GM12878 (cell line): ENCODE results near the gene PRKAR1A. TPM values are rescaled to one million over a fixed set of nuclear protein-coding genes. Genes with fewer than 3 reads are reported as not detected.

Source experiments
- ATAC-seq: fragments of 200-7000 bp; cut with Tn5 transposase; 3 replicates; pipeline ENCODE4 v1.9.1; 2020; ENCODE audit warnings: mild to moderate bottlenecking, moderate library complexity
- BruUV-seq: library from RNA; stranded (reverse); fragments of 400-500 nt; replicated peaks from 2 replicates; lab custom pipeline; 2021; lab: Mats Ljungman, UMichigan
- CTCF ChIA-PET: fragments of 300-600 bp; sonication (Branson Sonifier 250); formaldehyde crosslinking; extraction: SDS; loops from one replicate; lab custom pipeline; 2021; ENCODE audit warnings: inconsistent platforms; lab: Yijun Ruan, JAX
- POLR2A ChIA-PET: fragments of 350-600 bp; formaldehyde crosslinking; extraction: SDS; loops from one replicate; lab custom pipeline; 2021; ENCODE audit warnings: inconsistent platforms; lab: Charles Lee
- RAD21 ChIA-PET: fragments of 300-600 bp; sonication (Branson Sonifier 250); formaldehyde crosslinking; loops from one replicate; lab custom pipeline; 2023; ENCODE audit warnings: antibody characterized with exemption; ENCODE audit not compliant: unreplicated experiment; lab: Charles Lee
- SMC1A ChIA-PET: fragments of 300-600 bp; sonication (Branson Sonifier 250); formaldehyde crosslinking; loops from one replicate; lab custom pipeline; 2023; ENCODE audit not compliant: unreplicated experiment, uncharacterized antibody; lab: Charles Lee
- DNase-seq: peaks from one replicate; pipeline ENCODE4 v3.0.0-alpha.2; 2011; ENCODE audit warnings: low read depth, low spot score
- FAIRE-seq: peaks from 3 replicates; lab custom pipeline; 2011; peaks lifted over from hg19 to GRCh38; lab: Jason Lieb, UNC
- H2AFZ ChIP-seq: 2 replicates; pipeline ENCODE4 v1.6.0; 2011; ENCODE audit warnings: low read depth, low read length, control low read depth; ENCODE audit not compliant: control insufficient read depth
- H3K27ac ChIP-seq: 2 replicates; pipeline ENCODE4 v1.5.1; 2011; ENCODE audit warnings: control low read depth; ENCODE audit not compliant: control insufficient read depth, insufficient read depth
- H3K27me3 ChIP-seq, 2 experiments: replicated peaks in 1 of 2; 2 replicates each; pipeline versions ENCODE4 v1.6.0 to v1.6.1; 2011; ENCODE audit warnings: low read length in 1 of 2; ENCODE audit not compliant: control insufficient read depth in 2 of 2, insufficient read depth in 2 of 2
- H3K36me3 ChIP-seq, 2 experiments: 2 replicates each; pipeline ENCODE4 v1.5.1; 2011; ENCODE audit warnings: low read length in 1 of 2; ENCODE audit not compliant: control insufficient read depth in 2 of 2, insufficient read depth in 2 of 2
- H3K4me1 ChIP-seq: 2 replicates; pipeline ENCODE4 v1.6.1; 2011; ENCODE audit warnings: mild to moderate bottlenecking, low read length, moderate library complexity, mixed read lengths; ENCODE audit not compliant: control insufficient read depth, insufficient read depth
- H3K4me2 ChIP-seq: 2 replicates; pipeline ENCODE4 v1.6.0; 2011; ENCODE audit warnings: control low read depth; ENCODE audit not compliant: control insufficient read depth, insufficient read depth
- H3K4me3 ChIP-seq: fragments of 200-600 bp; sonication (generic); 2 replicates; pipeline ENCODE4 v1.5.1; 2016
- H3K79me2 ChIP-seq: 2 replicates; pipeline ENCODE4 v1.6.0; 2011; ENCODE audit warnings: low read length; ENCODE audit not compliant: control insufficient read depth, insufficient read depth
- H3K9ac ChIP-seq: 2 replicates; pipeline ENCODE4 v1.8.0; 2011; ENCODE audit warnings: low read length, control low read depth, mixed read lengths; ENCODE audit not compliant: control insufficient read depth, insufficient read depth
- H3K9me3 ChIP-seq: replicated peaks from 3 replicates; pipeline ENCODE4 v1.5.1; 2011; ENCODE audit warnings: mild to moderate bottlenecking, low read length; ENCODE audit not compliant: control insufficient read depth, insufficient read depth
- H4K20me1 ChIP-seq: 2 replicates; pipeline ENCODE4 v1.6.0; 2011; ENCODE audit not compliant: control insufficient read depth, insufficient read depth
- BRCA1 ChIP-seq: IDR thresholded peaks from 2 replicates; pipeline ENCODE4 v1.6.1; 2011; ENCODE audit warnings: low read depth, low read length, improper control_type of control experiment
- CBX3 ChIP-seq: fragments of 200-600 bp; sonication (generic); IDR thresholded peaks from 2 replicates; pipeline ENCODE4 v1.6.1; 2016; ENCODE audit warnings: low read depth, borderline replicate concordance
- CHD4 ChIP-seq: fragments of 200-600 bp; sonication (generic); IDR thresholded peaks from 2 replicates; pipeline ENCODE4 v1.6.1; 2016; ENCODE audit warnings: mild to moderate bottlenecking
- MYC ChIP-seq: IDR thresholded peaks from 2 replicates; pipeline ENCODE4 v1.6.1; 2011; ENCODE audit warnings: mild to moderate bottlenecking, low read length, moderate library complexity, inconsistent platforms; ENCODE audit not compliant: insufficient read depth, insufficient replicate concordance, insufficient read length, severe bottlenecking
- PAX8 ChIP-seq: fragments of 450-650 bp; IDR thresholded peaks from 2 replicates; pipeline ENCODE4 v1.6.1; 2017; ENCODE audit warnings: mild to moderate bottlenecking, moderate library complexity
- TBL1XR1 ChIP-seq: IDR thresholded peaks from 2 replicates; pipeline ENCODE4 v1.6.1; 2012; ENCODE audit warnings: low read depth, low read length, improper control_type of control experiment
- TCF3 ChIP-seq: IDR thresholded peaks from 2 replicates; pipeline ENCODE4 v1.6.1; 2012; ENCODE audit warnings: low read depth, mild to moderate bottlenecking, low read length, borderline replicate concordance; ENCODE audit not compliant: insufficient read depth
- YY1 ChIP-seq: IDR thresholded peaks from 2 replicates; pipeline ENCODE4 v1.6.1; 2011; ENCODE audit warnings: low read depth, mild to moderate bottlenecking, low read length
- WGBS: methylation state at CpG from one replicate; pipeline ENCODE4 v1.1.6; 2016; ENCODE audit warnings: low lambda C conversion rate; ENCODE audit not compliant: insufficient replicate concordance, insufficient coverage; ENCODE audit errors: missing lambda C conversion rate; 5-methylcytosine and 5-hydroxymethylcytosine counted together
- in situ Hi-C: fragments of 300-500 bp; cut with MboI; formaldehyde crosslinking; loops from 9 replicates; pipeline ENCODE4 v1.14.3; 2018; ENCODE audit warnings: mixed read lengths
- intact Hi-C: fragments of 100-400 bp; cut with micrococcal nuclease; formaldehyde crosslinking; loops from one replicate; pipeline ENCODE4 v1.14.2; 2022; ENCODE audit not compliant: unreplicated experiment
- polyA plus RNA-seq, 11 experiments: library from polyadenylated mRNA; depleted of rRNA in 4 of 11; unstranded in 6 of 11; stranded (reverse) in 5 of 11; fragments of >200 nt; fragmentation: Nextera tagmentation in 4 of 11; fragmentation: Illumina TruSeq in 1 of 11; extraction: Ambion mirVana in 4 of 11; extraction: Trizol in 1 of 11; gene quantifications; 1 replicate in 1 of 11; 2 replicates in 10 of 11; pipeline versions ENCODE4 v1.2.1 to v1.2.3, GENCODE V29; 2011 to 2016; ENCODE audit warnings: inconsistent platforms in 2 of 11, missing spikeins in 2 of 11, low read depth in 1 of 11
- total RNA-seq, 4 experiments: library from RNA; depleted of rRNA in 3 of 4; stranded (reverse); fragments of >200 nt in 3 of 4; fragmentation: Illumina TruSeq in 1 of 4; extraction: Trizol in 1 of 4; gene quantifications; 2 replicates each; pipeline versions ENCODE4 v1.2.1 to v1.2.3, GENCODE V29; 2013 to 2021
- TF ChIP-seq, protein P1 (sequence below): fragments of 450-650 bp; IDR thresholded peaks from 2 replicates; pipeline ENCODE4 v1.6.1; 2016; ENCODE audit warnings: mild to moderate bottlenecking, moderate library complexity, borderline replicate concordance
- TF ChIP-seq, protein P2 (sequence below): fragments of 450-650 bp; IDR thresholded peaks from 2 replicates; pipeline ENCODE4 v1.6.1; 2014; ENCODE audit warnings: mild to moderate bottlenecking
- TF ChIP-seq, protein P3 (sequence below): fragments of 450-650 bp; IDR thresholded peaks from 2 replicates; pipeline ENCODE4 v1.6.1; 2018; ENCODE audit warnings: mild to moderate bottlenecking, low read depth, moderate library complexity; ENCODE audit not compliant: partially characterized antibody

Gene PRKAR1A
- total and polyA plus RNA-seq, 10 of the 15 experiments (the other 5 are each of a cell fraction or from before 2014, with no cell fraction given): 29.1 to 200 (median 125) TPM

DNA sequence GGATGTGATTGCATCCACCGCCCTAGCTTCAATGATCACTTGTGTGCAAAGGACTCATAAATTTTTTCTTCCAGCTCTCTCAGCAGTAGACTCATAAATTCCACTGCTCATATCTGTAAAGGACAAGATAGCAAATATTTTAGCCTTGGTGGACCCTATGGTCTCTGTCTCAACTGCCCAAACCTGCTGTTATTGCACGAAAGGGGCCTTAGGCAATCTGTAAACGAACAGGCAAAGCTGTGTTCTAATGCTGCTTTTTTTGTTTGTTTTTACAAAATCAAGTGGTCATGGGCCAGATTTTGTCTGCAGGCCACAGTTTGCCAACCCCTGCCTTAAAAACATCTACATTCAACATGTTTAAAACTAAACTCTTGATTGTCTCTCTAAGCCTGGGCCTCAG, 54.8 kb downstream of the PRKAR1A start:
- SMC1A ChIA-PET: interaction anchor here (1.0 to 2.0 kb wide), 3 partner anchors 12 to 47 kb away, joined by 3 to 4 read pairs (median 3); no protein-coding TSS in a partner anchor
- Histone ChIP-seq H2AFZ (no peak overlapping the region), H3K9ac (no peak overlapping the region), H4K20me1 (no peaks in the 10 kb centered on the region), H3K4me1 (no peaks in the 10 kb centered on the region), H3K4me3 (no peak overlapping the region), H3K9me3 (no peaks in the 10 kb centered on the region), H3K27ac (no peak overlapping the region), H3K4me2 (no peak overlapping the region), H3K36me3 (no peaks in the 10 kb centered on the region), H3K79me2 (no peaks in the 10 kb centered on the region), H3K27me3 (no peaks in the 10 kb centered on the region; a peak in 1 of 4 replicates)
- CTCF ChIA-PET: no interaction called here
- RAD21 ChIA-PET: no interaction called here
- DNase-seq: no peak
- in situ Hi-C loops: no loop called here
- no peak for ATAC-seq
- TF ChIP-seq, protein P1, sequence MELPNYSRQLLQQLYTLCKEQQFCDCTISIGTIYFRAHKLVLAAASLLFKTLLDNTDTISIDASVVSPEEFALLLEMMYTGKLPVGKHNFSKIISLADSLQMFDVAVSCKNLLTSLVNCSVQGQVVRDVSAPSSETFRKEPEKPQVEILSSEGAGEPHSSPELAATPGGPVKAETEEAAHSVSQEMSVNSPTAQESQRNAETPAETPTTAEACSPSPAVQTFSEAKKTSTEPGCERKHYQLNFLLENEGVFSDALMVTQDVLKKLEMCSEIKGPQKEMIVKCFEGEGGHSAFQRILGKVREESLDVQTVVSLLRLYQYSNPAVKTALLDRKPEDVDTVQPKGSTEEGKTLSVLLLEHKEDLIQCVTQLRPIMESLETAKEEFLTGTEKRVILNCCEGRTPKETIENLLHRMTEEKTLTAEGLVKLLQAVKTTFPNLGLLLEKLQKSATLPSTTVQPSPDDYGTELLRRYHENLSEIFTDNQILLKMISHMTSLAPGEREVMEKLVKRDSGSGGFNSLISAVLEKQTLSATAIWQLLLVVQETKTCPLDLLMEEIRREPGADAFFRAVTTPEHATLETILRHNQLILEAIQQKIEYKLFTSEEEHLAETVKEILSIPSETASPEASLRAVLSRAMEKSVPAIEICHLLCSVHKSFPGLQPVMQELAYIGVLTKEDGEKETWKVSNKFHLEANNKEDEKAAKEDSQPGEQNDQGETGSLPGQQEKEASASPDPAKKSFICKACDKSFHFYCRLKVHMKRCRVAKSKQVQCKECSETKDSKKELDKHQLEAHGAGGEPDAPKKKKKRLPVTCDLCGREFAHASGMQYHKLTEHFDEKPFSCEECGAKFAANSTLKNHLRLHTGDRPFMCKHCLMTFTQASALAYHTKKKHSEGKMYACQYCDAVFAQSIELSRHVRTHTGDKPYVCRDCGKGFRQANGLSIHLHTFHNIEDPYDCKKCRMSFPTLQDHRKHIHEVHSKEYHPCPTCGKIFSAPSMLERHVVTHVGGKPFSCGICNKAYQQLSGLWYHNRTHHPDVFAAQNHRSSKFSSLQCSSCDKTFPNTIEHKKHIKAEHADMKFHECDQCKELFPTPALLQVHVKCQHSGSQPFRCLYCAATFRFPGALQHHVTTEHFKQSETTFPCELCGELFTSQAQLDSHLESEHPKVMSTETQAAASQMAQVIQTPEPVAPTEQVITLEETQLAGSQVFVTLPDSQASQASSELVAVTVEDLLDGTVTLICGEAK: no peak
- TF ChIP-seq, protein P2, sequence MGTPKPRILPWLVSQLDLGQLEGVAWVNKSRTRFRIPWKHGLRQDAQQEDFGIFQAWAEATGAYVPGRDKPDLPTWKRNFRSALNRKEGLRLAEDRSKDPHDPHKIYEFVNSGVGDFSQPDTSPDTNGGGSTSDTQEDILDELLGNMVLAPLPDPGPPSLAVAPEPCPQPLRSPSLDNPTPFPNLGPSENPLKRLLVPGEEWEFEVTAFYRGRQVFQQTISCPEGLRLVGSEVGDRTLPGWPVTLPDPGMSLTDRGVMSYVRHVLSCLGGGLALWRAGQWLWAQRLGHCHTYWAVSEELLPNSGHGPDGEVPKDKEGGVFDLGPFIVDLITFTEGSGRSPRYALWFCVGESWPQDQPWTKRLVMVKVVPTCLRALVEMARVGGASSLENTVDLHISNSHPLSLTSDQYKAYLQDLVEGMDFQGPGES: no peak
- TF ChIP-seq TCF3 (no peak), BRCA1 (no peak), CHD4 (no peak), YY1 (no peak), CBX3 (no peak), MYC (no peak), TBL1XR1 (no peak), PAX8 (no peak)
- TF ChIP-seq, protein P3, sequence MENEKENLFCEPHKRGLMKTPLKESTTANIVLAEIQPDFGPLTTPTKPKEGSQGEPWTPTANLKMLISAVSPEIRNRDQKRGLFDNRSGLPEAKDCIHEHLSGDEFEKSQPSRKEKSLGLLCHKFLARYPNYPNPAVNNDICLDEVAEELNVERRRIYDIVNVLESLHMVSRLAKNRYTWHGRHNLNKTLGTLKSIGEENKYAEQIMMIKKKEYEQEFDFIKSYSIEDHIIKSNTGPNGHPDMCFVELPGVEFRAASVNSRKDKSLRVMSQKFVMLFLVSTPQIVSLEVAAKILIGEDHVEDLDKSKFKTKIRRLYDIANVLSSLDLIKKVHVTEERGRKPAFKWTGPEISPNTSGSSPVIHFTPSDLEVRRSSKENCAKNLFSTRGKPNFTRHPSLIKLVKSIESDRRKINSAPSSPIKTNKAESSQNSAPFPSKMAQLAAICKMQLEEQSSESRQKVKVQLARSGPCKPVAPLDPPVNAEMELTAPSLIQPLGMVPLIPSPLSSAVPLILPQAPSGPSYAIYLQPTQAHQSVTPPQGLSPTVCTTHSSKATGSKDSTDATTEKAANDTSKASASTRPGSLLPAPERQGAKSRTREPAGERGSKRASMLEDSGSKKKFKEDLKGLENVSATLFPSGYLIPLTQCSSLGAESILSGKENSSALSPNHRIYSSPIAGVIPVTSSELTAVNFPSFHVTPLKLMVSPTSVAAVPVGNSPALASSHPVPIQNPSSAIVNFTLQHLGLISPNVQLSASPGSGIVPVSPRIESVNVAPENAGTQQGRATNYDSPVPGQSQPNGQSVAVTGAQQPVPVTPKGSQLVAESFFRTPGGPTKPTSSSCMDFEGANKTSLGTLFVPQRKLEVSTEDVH: no peak
- no peak for FAIRE-seq
- WGBS: 35% methylated on average over 3 of the region's 3 CpGs
- POLR2A ChIA-PET: no interaction called here
- BruUV-seq: no TSS peak
- intact Hi-C loops: no loop called here
